Keratinocyte (primary cell): ENCODE results near the gene TPBGL. TPM values are rescaled to one million over a fixed set of nuclear protein-coding genes. Genes with fewer than 3 reads are reported as not detected.

Experiments
- DNase-seq: peaks from one replicate; pipeline ENCODE4 v3.0.0-alpha.2; 2011; ENCODE audit warnings: low read depth, missing footprints, low spot score
- FAIRE-seq: peaks from 2 replicates; lab custom pipeline; 2011; peaks lifted over from hg19 to GRCh38; lab: Jason Lieb, UNC
- H2AFZ ChIP-seq: 2 replicates; pipeline ENCODE4 v1.6.0; 2012; ENCODE audit warnings: low read length, control low read depth, inconsistent platforms; ENCODE audit not compliant: control insufficient read depth
- H3K27ac ChIP-seq: 2 replicates; pipeline ENCODE4 v1.5.1; 2011; ENCODE audit warnings: low read length; ENCODE audit not compliant: control insufficient read depth, insufficient read depth
- H3K27me3 ChIP-seq: 3 replicates; pipeline ENCODE4 v1.6.0; 2011; ENCODE audit warnings: low read length; ENCODE audit not compliant: control insufficient read depth, insufficient read depth; ENCODE audit errors: extremely low read depth
- H3K36me3 ChIP-seq, 2 experiments: 2 replicates in 1 of 2; 3 replicates in 1 of 2; pipeline ENCODE4 v1.5.1; 2011; ENCODE audit warnings: low read length in 2 of 2, mild to moderate bottlenecking in 1 of 2; ENCODE audit not compliant: control insufficient read depth in 2 of 2, insufficient read depth in 2 of 2; ENCODE audit errors: extremely low read depth in 1 of 2
- H3K4me1 ChIP-seq: 3 replicates; pipeline ENCODE4 v1.5.1; 2011; ENCODE audit warnings: low read length; ENCODE audit not compliant: control insufficient read depth, insufficient read depth; ENCODE audit errors: extremely low read depth
- H3K4me2 ChIP-seq: 3 replicates; pipeline ENCODE4 v1.6.0; 2011; ENCODE audit warnings: low read depth, low read length; ENCODE audit not compliant: control insufficient read depth, insufficient read depth; ENCODE audit errors: extremely low read depth
- H3K4me3 ChIP-seq, 3 experiments: fragments of 200-600 bp in 1 of 3; sonication (generic) in 1 of 3; 2 replicates in 2 of 3; 3 replicates in 1 of 3; pipeline ENCODE4 v1.5.1; 2011 to 2016; ENCODE audit warnings: low read length in 3 of 3, mild to moderate bottlenecking in 3 of 3, control low read depth in 2 of 3, inconsistent platforms in 1 of 3, low read depth in 1 of 3, mixed read lengths in 1 of 3, mixed run types in 1 of 3, moderate library complexity in 1 of 3; ENCODE audit not compliant: control insufficient read depth in 2 of 3, insufficient read depth in 2 of 3; ENCODE audit errors: extremely low read depth in 1 of 3
- H3K79me2 ChIP-seq: 2 replicates; pipeline ENCODE4 v1.6.0; 2012; ENCODE audit warnings: low read length; ENCODE audit not compliant: control insufficient read depth, insufficient read depth
- H3K9ac ChIP-seq: 3 replicates; pipeline ENCODE4 v1.6.0; 2011; ENCODE audit warnings: low read length; ENCODE audit not compliant: control insufficient read depth, insufficient read depth; ENCODE audit errors: extremely low read depth
- H3K9me1 ChIP-seq: 3 replicates; pipeline ENCODE4 v1.6.0; 2011; ENCODE audit warnings: low read length; ENCODE audit not compliant: control insufficient read depth, insufficient read depth; ENCODE audit errors: extremely low read depth
- H3K9me3 ChIP-seq: 2 replicates; pipeline ENCODE4 v1.5.1; 2012; ENCODE audit warnings: low read depth, low read length; ENCODE audit not compliant: control insufficient read depth
- H4K20me1 ChIP-seq: 3 replicates; pipeline ENCODE4 v1.6.0; 2011; ENCODE audit warnings: low read length; ENCODE audit not compliant: control insufficient read depth, insufficient read depth; ENCODE audit errors: extremely low read depth
- EZH2 ChIP-seq: IDR thresholded peaks from one replicate; pipeline ENCODE4 v1.6.1; 2012; ENCODE audit warnings: inconsistent platforms, mild to moderate bottlenecking, low read length, moderate library complexity
- dilution Hi-C: fragments of 300-500 bp; cut with MboI; formaldehyde crosslinking; loops from one replicate; pipeline ENCODE4 v1.7.0; 2020; ENCODE audit warnings: low sequenced_read_pairs; ENCODE audit not compliant: extremely low pct_ligation_motif_present
- polyA plus RNA-seq, 5 experiments: library from polyadenylated mRNA; depleted of rRNA in 3 of 5; stranded (reverse) in 3 of 5; stranded (forward) in 1 of 5; unstranded in 1 of 5; fragments of >200 nt; gene quantifications; 1 replicate in 1 of 5; 2 replicates in 3 of 5; 3 replicates in 1 of 5; pipeline versions ENCODE4 v1.2.1 to v1.2.3, GENCODE V29; 2011 to 2012; ENCODE audit warnings: missing spikeins in 2 of 5, low read depth in 1 of 5, low replicate concordance in 1 of 5
- TF ChIP-seq, protein P1 (sequence below), 3 experiments: IDR thresholded peaks in 1 of 3; conservative IDR thresholded peaks in 1 of 3; optimal IDR thresholded peaks in 1 of 3; 2 replicates in 2 of 3; 3 replicates in 1 of 3; pipeline versions ENCODE3 to v1.5.1; 2011; ENCODE audit warnings: low read length in 3 of 3, mild to moderate bottlenecking in 3 of 3, moderate library complexity in 2 of 3, control low read depth in 1 of 3, inconsistent platforms in 1 of 3; ENCODE audit not compliant: insufficient read depth in 2 of 3; ENCODE audit errors: extremely low read depth in 1 of 3

Gene TPBGL
- polyA plus RNA-seq, 1 donor (not counting 4 experiments of a cell fraction or from before 2014, with no cell fraction given) = not detected

DNA sequence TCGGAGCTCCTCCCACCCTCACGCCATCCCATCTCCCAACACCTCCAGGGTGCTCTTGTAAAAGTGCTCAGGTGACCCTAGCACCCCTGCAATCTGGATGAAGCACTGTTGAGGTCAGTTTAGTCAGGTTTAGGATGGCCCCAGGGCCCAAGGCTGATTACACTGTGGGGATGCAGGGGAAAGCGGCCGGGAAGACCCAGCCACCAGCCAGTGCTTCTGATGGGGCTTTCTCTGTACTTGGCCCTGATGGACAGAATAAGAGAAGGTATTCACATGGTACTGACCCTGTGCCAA lies 28.7 kb downstream of the TPBGL start:
- Histone ChIP-seq H2AFZ (no peak overlapping the region), H3K4me3 (no peak overlapping the region), H3K36me3 (no peaks in the 10 kb centered on the region), H3K27ac (no peak overlapping the region), H3K79me2 (no peaks in the 10 kb centered on the region), H3K27me3 (no peaks in the 10 kb centered on the region), H3K9me3 (no peaks in the 10 kb centered on the region), H3K4me2 (no peak overlapping the region), H4K20me1 (no peaks in the 10 kb centered on the region), H3K9me1 (no peaks in the 10 kb centered on the region), H3K9ac (no peak overlapping the region), H3K4me1 (no peaks in the 10 kb centered on the region)
- TF ChIP-seq, protein P1, sequence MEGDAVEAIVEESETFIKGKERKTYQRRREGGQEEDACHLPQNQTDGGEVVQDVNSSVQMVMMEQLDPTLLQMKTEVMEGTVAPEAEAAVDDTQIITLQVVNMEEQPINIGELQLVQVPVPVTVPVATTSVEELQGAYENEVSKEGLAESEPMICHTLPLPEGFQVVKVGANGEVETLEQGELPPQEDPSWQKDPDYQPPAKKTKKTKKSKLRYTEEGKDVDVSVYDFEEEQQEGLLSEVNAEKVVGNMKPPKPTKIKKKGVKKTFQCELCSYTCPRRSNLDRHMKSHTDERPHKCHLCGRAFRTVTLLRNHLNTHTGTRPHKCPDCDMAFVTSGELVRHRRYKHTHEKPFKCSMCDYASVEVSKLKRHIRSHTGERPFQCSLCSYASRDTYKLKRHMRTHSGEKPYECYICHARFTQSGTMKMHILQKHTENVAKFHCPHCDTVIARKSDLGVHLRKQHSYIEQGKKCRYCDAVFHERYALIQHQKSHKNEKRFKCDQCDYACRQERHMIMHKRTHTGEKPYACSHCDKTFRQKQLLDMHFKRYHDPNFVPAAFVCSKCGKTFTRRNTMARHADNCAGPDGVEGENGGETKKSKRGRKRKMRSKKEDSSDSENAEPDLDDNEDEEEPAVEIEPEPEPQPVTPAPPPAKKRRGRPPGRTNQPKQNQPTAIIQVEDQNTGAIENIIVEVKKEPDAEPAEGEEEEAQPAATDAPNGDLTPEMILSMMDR (optimal IDR thresholded peaks at IDR 0.05 in 1 of 3, IDR thresholded peaks at IDR 0.05 in 1 of 3, conservative IDR thresholded peaks at IDR 0.05 in 1 of 3; ENCODE audit: extremely low read depth in 1 of 3, insufficient read depth in 2 of 3, low read length in 3 of 3) = no peak
- no peak for TF ChIP-seq EZH2
- DNase-seq = no peak
- dilution Hi-C loops = no loop called here
- no peak for FAIRE-seq

DNA sequence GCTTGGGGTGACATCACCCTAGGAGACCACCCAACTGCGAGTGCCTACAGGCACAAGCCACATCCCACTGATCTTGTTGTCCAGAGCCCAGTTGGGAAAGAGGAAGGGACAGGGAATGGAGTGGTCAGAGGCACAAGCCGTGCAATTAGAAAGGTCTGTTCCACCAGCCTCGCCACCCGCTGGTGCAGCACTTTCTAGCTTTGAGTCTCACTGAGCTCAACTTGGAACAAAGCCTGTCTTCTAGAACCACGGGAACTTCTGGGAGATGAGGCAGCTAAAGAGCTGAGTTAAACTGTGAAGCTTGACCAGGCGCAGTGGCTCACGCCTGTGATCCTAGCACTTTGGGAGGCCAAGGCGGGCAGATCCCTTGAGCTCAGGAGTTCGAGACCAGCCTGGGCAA lies 29.3 kb downstream of the TPBGL start:
- Histone ChIP-seq H3K9ac (no peak overlapping the region), H3K27me3 (no peaks in the 10 kb centered on the region), H3K4me1 (no peaks in the 10 kb centered on the region), H3K79me2 (no peaks in the 10 kb centered on the region), H4K20me1 (no peaks in the 10 kb centered on the region), H2AFZ (no peak overlapping the region), H3K27ac (no peak overlapping the region), H3K36me3 (no peaks in the 10 kb centered on the region), H3K9me3 (no peaks in the 10 kb centered on the region), H3K4me3 (no peak overlapping the region), H3K4me2 (no peak overlapping the region), H3K9me1 (no peaks in the 10 kb centered on the region)
- TF ChIP-seq EZH2 = no peak
- TF ChIP-seq, protein P1 (optimal IDR thresholded peaks at IDR 0.05 in 1 of 3, IDR thresholded peaks at IDR 0.05 in 1 of 3, conservative IDR thresholded peaks at IDR 0.05 in 1 of 3; ENCODE audit: extremely low read depth in 1 of 3, insufficient read depth in 2 of 3, low read length in 3 of 3) = no peak
- no peak for FAIRE-seq
- dilution Hi-C loops = no loop called here
- no peak for DNase-seq
